ENCODE measurements around the gene TRMT44.

DNA sequence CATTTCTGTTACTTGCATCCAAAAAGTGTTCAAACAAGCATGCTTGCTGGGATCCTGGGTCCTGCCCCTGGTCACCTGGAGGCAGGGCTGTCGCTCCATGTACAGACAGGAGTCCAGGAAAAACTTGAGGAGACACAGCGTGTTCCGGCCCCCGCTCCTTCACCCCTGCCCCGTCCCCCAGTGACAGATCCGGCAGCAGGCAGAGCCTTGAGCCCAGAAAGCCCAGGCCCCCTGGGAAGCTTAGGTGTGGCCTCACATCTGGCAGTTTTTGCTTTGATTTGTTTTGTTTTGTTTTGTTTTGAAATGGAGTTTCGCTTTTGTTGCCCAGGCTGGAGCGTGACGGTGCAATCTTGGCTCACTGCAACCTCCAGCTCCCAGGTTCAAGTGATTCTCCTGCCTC lies 67.0 kb downstream of the TRMT44 start:
- no peak for TF ChIP-seq RARB (CRISPR knock-in tag; IDR thresholded peaks at IDR 0.05)
- no peak for TF ChIP-seq ISL1 (CRISPR knock-in tag; IDR thresholded peaks at IDR 0.05)
- TF ChIP-seq, protein P1, sequence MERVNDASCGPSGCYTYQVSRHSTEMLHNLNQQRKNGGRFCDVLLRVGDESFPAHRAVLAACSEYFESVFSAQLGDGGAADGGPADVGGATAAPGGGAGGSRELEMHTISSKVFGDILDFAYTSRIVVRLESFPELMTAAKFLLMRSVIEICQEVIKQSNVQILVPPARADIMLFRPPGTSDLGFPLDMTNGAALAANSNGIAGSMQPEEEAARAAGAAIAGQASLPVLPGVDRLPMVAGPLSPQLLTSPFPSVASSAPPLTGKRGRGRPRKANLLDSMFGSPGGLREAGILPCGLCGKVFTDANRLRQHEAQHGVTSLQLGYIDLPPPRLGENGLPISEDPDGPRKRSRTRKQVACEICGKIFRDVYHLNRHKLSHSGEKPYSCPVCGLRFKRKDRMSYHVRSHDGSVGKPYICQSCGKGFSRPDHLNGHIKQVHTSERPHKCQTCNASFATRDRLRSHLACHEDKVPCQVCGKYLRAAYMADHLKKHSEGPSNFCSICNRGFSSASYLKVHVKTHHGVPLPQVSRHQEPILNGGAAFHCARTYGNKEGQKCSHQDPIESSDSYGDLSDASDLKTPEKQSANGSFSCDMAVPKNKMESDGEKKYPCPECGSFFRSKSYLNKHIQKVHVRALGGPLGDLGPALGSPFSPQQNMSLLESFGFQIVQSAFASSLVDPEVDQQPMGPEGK (CRISPR knock-in tag; IDR thresholded peaks at IDR 0.05; ENCODE audit: borderline replicate concordance): no peak
